HG03196 (cell line): ENCODE measurements around the gene PTPRG.

Experiments
- ATAC-seq: cut with Tn5 transposase; IDR thresholded peaks from one replicate; pipeline ENCODE4 v1.9.1; 2021; ENCODE audit not compliant: unreplicated experiment

The PTPRG gene

DNA sequence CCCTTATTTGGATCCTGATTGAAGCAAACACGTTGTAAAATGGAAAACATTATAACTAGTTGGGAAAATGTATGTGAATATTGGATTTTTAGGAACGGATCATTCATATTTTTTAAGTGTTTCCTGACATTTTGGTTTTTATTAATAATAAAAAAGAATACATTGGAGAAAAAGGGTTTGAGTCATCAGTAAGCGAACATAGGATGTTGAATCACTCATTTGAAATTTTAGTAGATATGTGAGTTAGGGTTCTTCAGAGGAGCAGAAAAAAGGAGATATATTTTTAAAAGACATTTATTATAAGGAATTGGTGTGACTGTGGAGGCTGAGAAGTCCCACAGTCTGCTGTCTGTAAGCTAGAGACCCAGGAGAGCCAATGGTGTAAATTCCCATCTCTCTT, 258.5 kb downstream of the PTPRG start:
- ATAC-seq: no peak

DNA sequence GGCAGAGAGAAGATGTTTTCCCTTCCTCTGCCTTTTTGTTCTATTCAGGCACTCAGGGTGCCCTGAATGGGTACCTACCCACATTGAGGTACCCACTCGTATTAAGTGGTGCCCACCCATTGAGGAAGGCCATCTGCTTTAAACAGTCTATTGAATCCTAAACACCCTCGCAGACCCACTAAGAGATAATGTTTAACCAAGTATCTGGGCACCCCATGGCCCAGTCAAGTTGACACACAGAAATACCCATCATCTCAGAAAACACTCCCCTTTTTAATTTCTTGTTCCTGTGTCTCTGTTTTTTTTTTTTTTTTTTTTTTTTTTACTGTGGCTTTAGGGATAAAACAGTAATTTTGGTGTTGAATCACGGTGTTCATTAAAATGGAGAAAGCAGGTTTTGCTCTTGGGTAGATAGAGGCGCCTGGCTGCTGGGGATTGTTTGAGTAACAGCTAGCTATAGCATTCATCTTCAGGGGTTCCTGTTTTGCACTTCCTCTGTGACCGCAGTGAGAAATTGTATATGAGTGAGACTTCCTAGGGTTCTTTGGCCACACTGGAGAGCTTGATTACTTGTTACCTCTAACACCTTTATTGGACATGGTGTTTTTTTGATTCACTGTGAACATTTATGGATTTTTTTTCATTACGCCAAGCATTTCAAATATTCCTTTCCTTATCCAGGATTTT, 259.1 kb downstream of the PTPRG start:
- ATAC-seq: no peak

DNA sequence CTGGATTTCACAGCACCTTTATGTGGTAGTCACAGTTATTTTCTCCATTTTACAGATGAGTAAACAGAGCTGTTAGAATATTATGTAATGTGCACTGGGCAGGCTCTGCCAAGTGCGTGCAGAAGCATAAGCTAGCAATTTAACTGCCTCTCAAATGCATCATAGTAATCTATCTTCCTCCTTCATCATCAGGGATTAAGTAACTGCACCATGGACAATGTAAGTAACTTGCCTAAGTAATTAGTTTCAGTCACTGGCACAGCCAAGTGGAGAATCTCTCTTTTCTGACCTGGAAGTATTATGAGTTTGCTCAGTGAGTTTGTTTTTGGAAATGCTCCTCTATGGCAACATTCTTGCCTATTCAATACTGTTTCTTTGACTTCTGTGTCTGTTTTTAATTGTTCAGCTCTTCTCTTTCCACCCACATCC, 260.5 kb downstream of the PTPRG start:
- ATAC-seq: no peak

DNA sequence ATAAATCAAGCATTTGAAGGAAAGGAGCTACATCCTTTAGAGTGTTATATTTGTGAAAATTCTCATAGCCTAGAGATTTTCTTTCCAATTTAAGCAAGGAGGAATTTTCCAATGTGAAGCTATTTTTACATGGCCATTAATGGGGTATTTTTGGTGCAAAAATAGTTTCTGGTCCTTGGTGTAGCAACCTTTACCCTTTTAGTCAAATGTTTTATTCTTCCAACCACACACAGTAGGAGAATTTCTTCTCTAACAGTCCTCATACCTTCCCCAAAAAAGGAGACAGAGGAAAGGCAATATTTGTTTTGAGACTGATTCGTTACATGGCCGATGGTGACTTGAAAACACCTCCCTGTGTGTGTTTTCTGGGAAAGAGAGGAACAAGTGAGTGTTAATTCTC, 261.2 kb downstream of the PTPRG start:
- no peak for ATAC-seq

DNA sequence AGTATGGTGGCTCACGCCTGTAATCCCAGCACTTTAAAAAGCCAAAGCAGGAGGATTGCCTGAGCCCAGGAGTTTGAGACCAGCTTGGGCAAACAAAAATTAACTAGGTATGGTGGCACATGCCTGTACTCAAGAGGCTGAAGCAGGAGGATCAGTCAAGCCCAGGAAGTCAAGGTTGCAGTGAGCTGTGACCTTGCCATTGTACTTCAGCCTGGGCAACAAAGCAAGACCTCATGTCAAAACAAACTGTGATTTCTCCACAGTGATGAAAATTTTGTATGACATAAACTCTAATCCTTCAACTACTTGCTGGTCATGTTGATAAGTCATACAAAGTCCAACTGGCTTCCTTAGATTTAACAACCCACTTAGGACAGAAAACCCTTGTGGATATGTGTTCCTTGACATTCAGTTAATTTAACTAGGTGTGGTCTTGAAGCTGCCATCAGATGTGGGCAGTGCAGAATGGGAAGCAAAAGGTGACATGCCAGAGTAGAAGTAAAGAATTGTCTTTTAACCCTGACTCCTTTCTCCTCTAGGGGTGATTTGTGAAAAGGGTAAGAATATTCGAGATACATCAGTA, 263.3 kb downstream of the PTPRG start:
- no peak for ATAC-seq

DNA sequence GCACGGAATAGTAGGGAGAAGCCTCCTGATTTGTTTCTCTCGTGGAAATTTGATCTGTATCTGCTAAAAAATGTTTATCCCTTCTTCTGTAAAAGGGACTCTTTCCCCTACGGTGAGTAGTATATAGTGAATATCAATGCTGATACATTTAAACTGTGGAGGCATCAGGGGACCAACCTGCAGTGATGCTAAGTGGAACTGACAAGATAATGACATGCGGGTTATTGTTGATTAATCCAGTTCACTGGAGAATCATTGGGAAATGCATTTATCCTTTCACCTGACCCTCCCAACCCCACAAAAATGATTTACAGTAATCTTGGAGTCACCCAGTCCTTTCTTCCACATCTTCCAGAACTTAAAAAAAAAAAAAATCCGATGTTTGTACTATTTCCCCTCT, 264.8 kb downstream of the PTPRG start:
- ATAC-seq: no peak

GRCh38 chr3:61828184-61828874, 267.0 kb downstream of the PTPRG start:
- ATAC-seq: no peak

GRCh38 chr3:61828880-61829721, 267.7 kb downstream of the PTPRG start:
- no peak for ATAC-seq

- ATAC-seq: no peak
Measured at GRCh38 chr3:61829722-61830350, 268.5 kb downstream of the PTPRG start.

DNA sequence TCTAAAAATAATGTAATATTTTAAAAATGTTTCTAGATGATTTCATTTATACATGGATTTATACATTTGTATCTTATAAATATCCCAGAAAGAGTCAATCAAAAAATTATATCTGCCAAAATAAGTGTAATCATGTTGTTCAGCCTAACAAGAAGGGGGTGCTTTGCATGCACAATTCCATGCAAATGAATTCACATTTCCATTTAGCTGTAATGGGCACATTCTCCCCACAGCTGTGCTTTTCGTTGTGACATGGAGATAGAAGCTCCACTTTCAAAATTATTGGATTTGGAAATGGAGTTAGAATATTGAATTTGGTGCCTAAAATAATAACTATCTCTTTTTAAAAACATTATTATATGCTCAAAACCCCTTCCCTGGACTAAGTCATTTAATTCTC, 270.6 kb downstream of the PTPRG start:
- ATAC-seq: no peak

DNA sequence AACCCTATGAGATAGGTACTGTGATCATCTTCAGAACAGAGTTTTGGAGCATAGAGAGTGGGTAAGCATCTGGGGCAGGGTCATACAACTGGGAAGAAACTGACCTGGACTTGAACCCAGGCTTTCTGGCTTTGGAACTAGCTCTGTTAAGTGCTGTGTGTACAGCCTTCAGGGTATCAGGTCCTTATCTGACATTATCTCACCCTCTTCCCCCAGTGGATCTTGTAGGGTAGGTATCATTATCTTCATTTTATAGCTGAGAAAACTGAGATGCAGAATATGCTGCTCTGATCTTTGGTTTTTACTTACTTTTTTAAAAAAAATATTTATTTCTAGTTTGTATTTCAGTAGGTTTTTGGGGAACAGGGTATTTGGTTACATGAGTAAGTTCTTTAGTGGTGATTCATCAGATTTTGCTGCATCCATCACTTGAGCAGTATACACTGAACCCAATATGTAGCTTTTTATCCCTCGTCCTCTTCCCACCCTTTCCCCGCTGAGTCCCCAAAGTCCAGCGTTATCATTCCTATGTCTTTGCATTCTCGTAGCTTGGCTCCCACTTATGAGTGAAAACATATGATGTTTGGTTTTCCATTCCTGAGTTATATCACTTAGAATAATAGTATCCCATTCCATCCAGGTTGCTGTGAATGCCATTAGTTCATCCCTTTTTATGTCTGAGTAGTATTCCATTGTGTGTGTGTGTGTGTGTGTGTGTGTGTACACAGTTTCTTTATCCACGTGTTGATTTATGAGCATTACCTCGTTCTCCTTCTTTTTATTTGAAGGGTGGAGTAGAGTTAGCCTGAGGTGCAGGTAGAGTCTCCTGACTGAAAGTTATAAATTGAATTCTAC, 271.2 kb downstream of the PTPRG start:
- no peak for ATAC-seq

- no peak for ATAC-seq
Measured at GRCh38 chr3:61839256-61839655, 277.9 kb downstream of the PTPRG start.

GRCh38 chr3:61841111-61841845, 279.9 kb downstream of the PTPRG start:
- no peak for ATAC-seq

- no peak for ATAC-seq
Measured at GRCh38 chr3:61841988-61842387, 280.6 kb downstream of the PTPRG start.

DNA sequence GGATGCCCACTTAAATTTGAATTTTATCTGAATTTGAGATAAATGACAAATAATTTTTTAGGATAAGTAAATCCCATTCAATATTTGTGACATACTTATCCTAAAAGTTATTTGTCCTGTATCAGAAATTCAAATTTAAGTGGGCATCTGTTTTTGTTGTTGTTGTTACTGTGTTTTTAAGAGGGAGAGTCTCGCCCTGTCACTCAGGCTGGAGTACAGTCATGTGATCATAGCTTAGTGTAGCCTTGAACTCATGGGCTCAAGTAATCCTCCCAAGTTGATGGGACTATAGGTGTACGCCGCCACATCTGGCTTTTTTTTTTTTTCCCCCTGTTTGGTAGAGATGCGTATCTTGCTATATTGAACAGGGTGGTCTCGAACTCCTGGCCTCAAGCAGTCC, 283.0 kb downstream of the PTPRG start:
- no peak for ATAC-seq

DNA sequence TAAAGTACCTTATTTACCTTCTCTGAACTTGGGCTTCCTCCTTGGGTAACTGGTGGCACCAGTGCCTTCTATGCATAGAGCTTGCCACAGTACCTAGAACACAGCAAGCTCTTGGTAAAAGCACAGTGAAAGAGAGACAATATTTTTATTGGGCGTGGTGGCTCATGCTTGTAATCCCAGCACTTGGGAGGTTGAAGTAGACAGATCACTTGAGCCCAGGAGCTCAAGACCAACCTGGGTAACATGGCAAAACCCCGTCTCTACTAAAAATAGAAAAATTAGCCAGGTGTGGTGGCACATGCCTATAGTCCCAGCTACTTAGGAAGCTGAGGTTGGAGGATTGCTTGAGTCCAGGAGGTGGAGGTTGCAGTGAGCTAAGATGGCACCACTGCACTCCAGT, 285.1 kb downstream of the PTPRG start:
- no peak for ATAC-seq

GRCh38 chr3:61847784-61848462, 286.6 kb downstream of the PTPRG start:
- no peak for ATAC-seq

DNA sequence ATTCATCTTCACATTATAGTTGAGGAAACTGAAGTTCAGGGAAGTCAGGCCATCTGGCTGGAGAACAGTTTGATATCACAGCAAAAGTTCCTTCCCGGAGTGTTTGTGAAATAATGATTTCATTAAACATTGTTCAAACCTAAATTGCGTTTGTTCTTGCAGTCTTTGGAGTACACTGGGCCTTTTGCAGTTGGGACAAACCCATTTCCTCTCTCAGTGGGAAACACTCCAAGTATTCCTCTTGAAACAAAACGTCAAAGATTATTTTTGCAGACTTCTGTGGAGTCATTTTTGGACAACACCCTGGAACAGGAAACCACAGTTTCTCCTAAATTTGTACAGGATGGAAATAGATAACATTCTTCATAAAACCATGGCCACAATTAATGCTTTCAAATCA, 287.5 kb downstream of the PTPRG start:
- ATAC-seq: no peak

DNA sequence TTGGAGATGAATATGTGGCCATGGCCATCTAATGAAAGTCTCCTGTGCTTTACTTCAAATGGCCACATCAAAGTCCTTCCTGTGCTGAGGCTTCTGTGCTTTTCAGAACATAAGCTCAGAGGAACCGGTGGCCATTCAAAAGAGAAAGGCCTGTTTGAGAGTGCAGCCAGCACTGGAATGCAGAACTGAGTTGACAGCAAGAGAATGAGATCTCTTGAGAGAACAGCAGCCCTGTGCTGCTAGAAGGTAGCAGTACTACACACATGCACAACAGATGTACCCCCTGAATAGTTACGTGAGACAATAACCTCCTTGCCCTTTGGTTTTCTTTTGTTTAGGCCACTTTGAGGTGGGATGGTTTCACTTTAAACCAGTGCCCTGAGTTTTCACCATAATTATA, 292.5 kb downstream of the PTPRG start:
- ATAC-seq: no peak
